A549 (cell line): ENCODE measurements around the gene MARF1. TPM values are rescaled to one million over a fixed set of nuclear protein-coding genes. Genes with fewer than 3 reads are reported as not detected.
A peak's percentile ranks its signal among the peaks of the same experiment; 100 is the strongest.
"Not testable (repeated sequence)": the region's sequence is repeated elsewhere in the genome, so short reads cannot be mapped to it uniquely, and the experiment has no call there.

Experiments used
- ATAC-seq, 2 experiments: fragments of 200-7000 bp in 1 of 2; fragments of >200 bp in 1 of 2; cut with Nextera tagmentation in 1 of 2; cut with Tn5 transposase in 1 of 2; 3 replicates each; pipeline versions ENCODE4 v1.8.0 to v1.9.1; 2018 to 2020; ENCODE audit warnings: mild to moderate bottlenecking in 1 of 2, moderate library complexity in 1 of 2
- CTCF ChIA-PET: fragments of 300-600 bp; sonication (Branson Sonifier 250); formaldehyde crosslinking; extraction: SDS; loops from one replicate; lab custom pipeline; 2021; ENCODE audit warnings: antibody characterized with exemption, inconsistent platforms; lab: Yijun Ruan, JAX
- POLR2A ChIA-PET: fragments of 350-600 bp; formaldehyde crosslinking; extraction: SDS; loops from one replicate; lab custom pipeline; 2021; ENCODE audit warnings: antibody characterized with exemption, inconsistent platforms; lab: Yijun Ruan, JAX
- DNase-seq, 2 experiments: peaks; one replicate each; pipeline versions ENCODE4 v3.0.0 to v3.0.0-alpha.2; 2011 to 2016; ENCODE audit warnings: low read depth in 1 of 2, low spot score in 1 of 2
- FAIRE-seq: peaks from 2 replicates; lab custom pipeline; 2011; peaks lifted over from hg19 to GRCh38; lab: Jason Lieb, UNC
- H3K27ac ChIP-seq, 2 experiments: fragments of >200 bp; sonication (Bioruptor Twin); formaldehyde crosslinking; 3 replicates each; pipeline ENCODE4 v1.5.1; 2016 to 2017
- H3K4me1 ChIP-seq: fragments of >200 bp; sonication (Bioruptor Twin); formaldehyde crosslinking; 3 replicates; pipeline ENCODE4 v1.6.1; 2016
- H3K4me2 ChIP-seq: fragments of >200 bp; sonication (Bioruptor Twin); formaldehyde crosslinking; 3 replicates; pipeline ENCODE4 v1.6.1; 2016
- H3K4me3 ChIP-seq: fragments of >200 bp; sonication (Bioruptor Twin); formaldehyde crosslinking; 3 replicates; pipeline ENCODE4 v1.5.1; 2016
- H3K9me3 ChIP-seq: fragments of >200 bp; sonication (Bioruptor Twin); formaldehyde crosslinking; 3 replicates; pipeline ENCODE4 v1.6.1; 2016
- CBX8 ChIP-seq: fragments of 200-600 bp; sonication (generic); IDR thresholded peaks from 2 replicates; pipeline ENCODE4 v1.6.1; 2016
- EHMT2 ChIP-seq: fragments of 200-600 bp; sonication (generic); IDR thresholded peaks from 2 replicates; pipeline ENCODE4 v1.6.1; 2016; ENCODE audit warnings: antibody characterized with exemption, low read depth, mild to moderate bottlenecking, moderate library complexity
- EP300 ChIP-seq, 2 experiments: fragments of >200 bp; sonication (Bioruptor Twin); formaldehyde crosslinking; IDR thresholded peaks; 2 replicates in 1 of 2; 3 replicates in 1 of 2; pipeline ENCODE4 v1.6.1; 2016 to 2017
- KDM5A ChIP-seq: fragments of 200-600 bp; sonication (generic); IDR thresholded peaks from 2 replicates; pipeline ENCODE4 v1.6.1; 2016; ENCODE audit warnings: antibody characterized with exemption, mild to moderate bottlenecking
- NFE2L2 ChIP-seq: fragments of 150-350 bp; conservative IDR thresholded peaks from 2 replicates; pipeline ENCODE4 v1.6.1; 2014; ENCODE audit warnings: low read length
- SREBF2 ChIP-seq: fragments of 450-650 bp; IDR thresholded peaks from 2 replicates; pipeline ENCODE4 v1.6.1; 2014; ENCODE audit warnings: mild to moderate bottlenecking, moderate library complexity
- ZC3H11A ChIP-seq: fragments of 450-650 bp; IDR thresholded peaks from 2 replicates; pipeline ENCODE4 v1.6.1; 2014; ENCODE audit warnings: antibody characterized with exemption, mild to moderate bottlenecking
- ZNF302 ChIP-seq: fragments of 250-450 bp; sonication (Bioruptor Pico); IDR thresholded peaks from 2 replicates; pipeline ENCODE4 v1.9.0; 2021; ENCODE audit warnings: inconsistent platforms, mild to moderate bottlenecking, moderate library complexity
- WGBS: methylation state at CpG from one replicate; pipeline ENCODE4 v1.1.6; 2017; ENCODE audit errors: missing lambda C conversion rate; 5-methylcytosine and 5-hydroxymethylcytosine counted together
- polyA plus RNA-seq, 4 experiments: library from polyadenylated mRNA; depleted of rRNA in 3 of 4; stranded (reverse); fragments of >200 nt; fragmentation: RNase III in 1 of 4; extraction: RNeasy Plus Mini Kit Qiagen cat#74134 plus additional on column Dnase treatment in 1 of 4; gene quantifications; 2 replicates in 3 of 4; 3 replicates in 1 of 4; pipeline ENCODE4 v1.2.3, GENCODE V29; 2011 to 2017
- TF ChIP-seq, protein P1 (sequence below): fragments of >200 bp; sonication (Bioruptor Twin); formaldehyde crosslinking; IDR thresholded peaks from 2 replicates; pipeline ENCODE4 v1.6.1; 2016
- TF ChIP-seq, protein P2 (sequence below): fragments of 200-600 bp; sonication (generic); IDR thresholded peaks from 2 replicates; pipeline ENCODE4 v1.6.1; 2016; ENCODE audit warnings: antibody characterized with exemption, mild to moderate bottlenecking, moderate library complexity
- TF ChIP-seq, protein P3 (sequence below): fragments of >200 bp; sonication (Bioruptor Twin); formaldehyde crosslinking; IDR thresholded peaks from 3 replicates; pipeline ENCODE4 v1.6.1; 2016

MARF1 gene
- polyA plus RNA-seq, 2 of the 4 experiments (the other 2 are of a cell fraction), result 11.6 to 28.2 TPM

DNA sequence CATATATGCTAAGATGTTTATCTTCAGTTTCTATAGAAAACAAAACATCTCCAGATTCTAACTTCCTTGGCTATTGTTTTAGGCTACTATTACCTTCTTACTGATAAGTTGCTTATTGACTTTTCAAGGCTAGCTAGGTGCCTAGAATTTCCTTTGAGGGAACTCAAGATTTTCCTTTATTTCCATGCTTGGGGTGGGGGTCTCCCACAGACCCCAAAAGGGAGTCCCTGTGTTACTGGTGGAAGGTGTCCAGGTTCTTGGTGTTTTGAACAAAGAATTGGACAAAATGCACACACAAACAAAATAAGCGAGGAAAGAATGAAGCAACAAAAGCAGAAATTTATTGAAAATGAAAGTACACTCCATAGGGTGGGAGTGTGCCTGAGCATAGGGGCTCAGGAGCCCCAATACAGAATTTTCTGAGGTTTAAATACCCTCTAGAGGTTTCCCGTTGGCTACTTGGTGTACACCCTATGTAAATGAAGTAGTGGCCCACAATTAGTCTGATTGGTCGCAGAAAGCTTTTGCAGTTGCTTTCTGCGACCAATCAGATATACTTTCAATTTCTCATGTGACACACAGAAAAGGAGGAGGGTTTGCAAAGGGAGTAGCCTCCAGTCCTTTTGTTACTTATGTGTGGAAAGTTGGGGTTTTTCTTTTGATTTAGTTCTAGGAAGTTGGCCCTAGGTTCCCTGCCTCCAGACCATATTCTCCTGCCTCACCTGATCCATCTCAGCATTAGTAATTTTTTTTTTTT is 67.5 kb downstream of the MARF1 start:
- H3K4me3 ChIP-seq, result no peak overlapping the region
- POLR2A ChIA-PET, result no interaction called here
- no peak for TF ChIP-seq ZC3H11A
- no peak for TF ChIP-seq SREBF2
- no peak for TF ChIP-seq KDM5A
- TF ChIP-seq ZNF302 (CRISPR knock-in tag), result no peak
- TF ChIP-seq, protein P1, sequence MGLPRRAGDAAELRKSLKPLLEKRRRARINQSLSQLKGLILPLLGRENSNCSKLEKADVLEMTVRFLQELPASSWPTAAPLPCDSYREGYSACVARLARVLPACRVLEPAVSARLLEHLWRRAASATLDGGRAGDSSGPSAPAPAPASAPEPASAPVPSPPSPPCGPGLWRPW, result no peak
- H3K27ac ChIP-seq, result peak overlapping the region; percentile 57 to 67
- FAIRE-seq, result no peak
- CTCF ChIA-PET, result interaction anchor here (0.7 to 1.0 kb wide), 2 partner anchors 10 to 613 kb away, joined by 3 to 5 read pairs; no protein-coding TSS in a partner anchor
- peak overlapping the region; percentile 36; the same call in 2 of the 3 replicates for H3K4me2 ChIP-seq
- no peak for ATAC-seq
- H3K4me1 ChIP-seq, result peaks cover 43% of the 10 kb centered on the region
- DNase-seq, result no peak
- no peaks in the 10 kb centered on the region for H3K9me3 ChIP-seq
- 88% methylated on average over 4 of the region's 4 CpGs for WGBS

DNA sequence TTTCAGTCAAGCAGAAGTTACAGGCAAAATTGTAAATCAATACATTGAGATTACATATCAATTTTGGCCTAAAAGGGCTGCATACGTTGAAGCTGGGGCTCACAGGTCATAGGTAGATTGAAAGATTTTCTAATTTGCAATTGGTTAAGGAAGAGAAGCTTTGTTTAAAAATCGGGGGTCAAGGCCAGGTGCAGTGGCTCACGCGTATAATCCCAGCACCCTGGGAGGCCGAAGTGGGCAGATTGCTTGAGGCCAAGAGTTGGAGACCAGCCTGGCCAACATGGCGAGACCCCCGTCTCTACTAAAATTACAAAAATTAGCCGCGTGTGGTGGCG is 68.4 kb downstream of the MARF1 start:
- POLR2A ChIA-PET, result no interaction called here
- H3K9me3 ChIP-seq, result no peaks in the 10 kb centered on the region
- H3K4me3 ChIP-seq, result no peak overlapping the region
- H3K4me1 ChIP-seq, result peaks cover 43% of the 10 kb centered on the region
- H3K27ac ChIP-seq, result no peak overlapping the region
- FAIRE-seq (no peak), ATAC-seq (no peak), DNase-seq (no peak)
- H3K4me2 ChIP-seq, result no peak overlapping the region
- TF ChIP-seq, protein P2, sequence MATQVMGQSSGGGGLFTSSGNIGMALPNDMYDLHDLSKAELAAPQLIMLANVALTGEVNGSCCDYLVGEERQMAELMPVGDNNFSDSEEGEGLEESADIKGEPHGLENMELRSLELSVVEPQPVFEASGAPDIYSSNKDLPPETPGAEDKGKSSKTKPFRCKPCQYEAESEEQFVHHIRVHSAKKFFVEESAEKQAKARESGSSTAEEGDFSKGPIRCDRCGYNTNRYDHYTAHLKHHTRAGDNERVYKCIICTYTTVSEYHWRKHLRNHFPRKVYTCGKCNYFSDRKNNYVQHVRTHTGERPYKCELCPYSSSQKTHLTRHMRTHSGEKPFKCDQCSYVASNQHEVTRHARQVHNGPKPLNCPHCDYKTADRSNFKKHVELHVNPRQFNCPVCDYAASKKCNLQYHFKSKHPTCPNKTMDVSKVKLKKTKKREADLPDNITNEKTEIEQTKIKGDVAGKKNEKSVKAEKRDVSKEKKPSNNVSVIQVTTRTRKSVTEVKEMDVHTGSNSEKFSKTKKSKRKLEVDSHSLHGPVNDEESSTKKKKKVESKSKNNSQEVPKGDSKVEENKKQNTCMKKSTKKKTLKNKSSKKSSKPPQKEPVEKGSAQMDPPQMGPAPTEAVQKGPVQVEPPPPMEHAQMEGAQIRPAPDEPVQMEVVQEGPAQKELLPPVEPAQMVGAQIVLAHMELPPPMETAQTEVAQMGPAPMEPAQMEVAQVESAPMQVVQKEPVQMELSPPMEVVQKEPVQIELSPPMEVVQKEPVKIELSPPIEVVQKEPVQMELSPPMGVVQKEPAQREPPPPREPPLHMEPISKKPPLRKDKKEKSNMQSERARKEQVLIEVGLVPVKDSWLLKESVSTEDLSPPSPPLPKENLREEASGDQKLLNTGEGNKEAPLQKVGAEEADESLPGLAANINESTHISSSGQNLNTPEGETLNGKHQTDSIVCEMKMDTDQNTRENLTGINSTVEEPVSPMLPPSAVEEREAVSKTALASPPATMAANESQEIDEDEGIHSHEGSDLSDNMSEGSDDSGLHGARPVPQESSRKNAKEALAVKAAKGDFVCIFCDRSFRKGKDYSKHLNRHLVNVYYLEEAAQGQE, result no peak
- TF ChIP-seq, protein P3, sequence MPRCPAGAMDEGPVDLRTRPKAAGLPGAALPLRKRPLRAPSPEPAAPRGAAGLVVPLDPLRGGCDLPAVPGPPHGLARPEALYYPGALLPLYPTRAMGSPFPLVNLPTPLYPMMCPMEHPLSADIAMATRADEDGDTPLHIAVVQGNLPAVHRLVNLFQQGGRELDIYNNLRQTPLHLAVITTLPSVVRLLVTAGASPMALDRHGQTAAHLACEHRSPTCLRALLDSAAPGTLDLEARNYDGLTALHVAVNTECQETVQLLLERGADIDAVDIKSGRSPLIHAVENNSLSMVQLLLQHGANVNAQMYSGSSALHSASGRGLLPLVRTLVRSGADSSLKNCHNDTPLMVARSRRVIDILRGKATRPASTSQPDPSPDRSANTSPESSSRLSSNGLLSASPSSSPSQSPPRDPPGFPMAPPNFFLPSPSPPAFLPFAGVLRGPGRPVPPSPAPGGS, result no peak
- no peak for TF ChIP-seq ZC3H11A
- TF ChIP-seq CBX8, result no peak
- no peak for TF ChIP-seq EP300 (IDR thresholded peaks at IDR 0.05)
- no peak for TF ChIP-seq NFE2L2
- TF ChIP-seq EHMT2, result no peak
- CTCF ChIA-PET, result interaction anchor here (0.9 kb wide), 1 partner anchor 147 kb away, joined by 4 read pairs; no protein-coding TSS in a partner anchor
- 92% methylated on average over 10 of the region's 10 CpGs for WGBS

DNA sequence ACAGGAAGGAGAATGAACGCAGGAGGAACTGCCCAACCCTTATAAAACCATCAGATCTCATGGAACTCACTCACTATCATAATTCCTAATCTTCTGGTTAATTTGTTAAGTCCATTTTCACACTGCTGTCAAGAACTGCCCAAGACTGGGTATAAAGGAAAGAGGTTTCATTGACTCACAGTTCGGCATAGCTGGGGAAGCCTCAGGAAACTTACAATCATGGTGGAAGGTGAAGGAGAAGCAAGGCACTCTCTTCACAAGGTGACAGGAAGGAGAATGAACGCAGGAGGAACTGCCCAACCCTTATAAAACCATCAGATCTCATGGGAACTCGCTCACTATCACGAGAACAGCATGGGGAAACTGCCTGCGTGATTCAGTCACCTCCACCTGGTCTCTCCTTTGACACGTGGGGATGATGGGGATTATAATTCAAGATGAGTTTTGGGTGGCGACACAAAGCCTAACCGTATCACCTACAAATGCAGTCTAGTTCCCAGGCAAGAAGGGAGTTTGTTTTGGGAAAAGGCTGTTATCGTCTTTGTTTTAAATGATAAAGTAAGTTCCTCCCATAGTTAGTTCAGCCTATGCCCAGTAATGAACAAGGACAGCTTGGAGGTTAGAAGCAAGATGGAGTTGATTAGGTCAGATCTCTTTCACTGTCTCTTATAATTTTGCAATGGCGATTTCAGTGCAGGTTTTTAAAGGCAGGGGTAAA is 68.9 kb downstream of the MARF1 start:
- H3K27ac ChIP-seq, ATAC-seq, H3K9me3 ChIP-seq, DNase-seq, H3K4me2 ChIP-seq, POLR2A ChIA-PET, H3K4me3 ChIP-seq, FAIRE-seq: not testable (repeated sequence)
- H3K4me1 ChIP-seq, result peaks cover 43% of the 10 kb centered on the region
- WGBS, result 88% methylated on average over 11 of the region's 11 CpGs
- CTCF ChIA-PET, result interaction anchor here (0.9 kb wide), 1 partner anchor 147 kb away, joined by 4 read pairs; no protein-coding TSS in a partner anchor
